ENCODE measurements around the gene TNFAIP1.
A peak's percentile ranks its signal among the peaks of the same experiment; 100 is the strongest.
"Not testable (repeated sequence)": the region's sequence is repeated elsewhere in the genome, so short reads cannot be mapped to it uniquely, and the experiment has no call there.

Gene TNFAIP1

DNA sequence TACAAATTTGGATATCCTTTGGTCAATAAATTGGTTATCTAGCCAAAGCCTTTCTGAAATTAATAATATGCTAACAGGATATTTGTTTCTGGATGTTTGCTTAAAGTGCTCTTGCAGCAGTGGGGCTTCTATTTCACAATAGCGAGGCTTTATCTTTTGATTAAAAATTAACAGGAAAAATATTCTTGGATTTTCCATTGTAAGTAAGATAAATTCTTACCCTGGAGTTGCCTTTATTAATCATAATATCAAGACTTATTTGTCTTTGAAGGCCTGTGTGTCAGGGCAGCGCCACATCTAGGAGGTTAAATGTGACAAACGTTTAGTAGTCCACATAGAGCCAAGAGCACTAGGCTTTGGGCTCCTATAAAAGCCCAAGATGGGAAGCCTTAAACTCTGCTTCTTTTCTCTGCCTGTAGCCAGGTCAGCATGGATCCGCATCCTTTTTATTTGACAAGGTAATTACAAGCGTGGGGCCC, 11.3 kb upstream of the TNFAIP1 start:
- no peak for FAIRE-seq
- no peak for DNase-seq (ENCODE audit: extremely low spot score, insufficient read length, low read depth)

DNA sequence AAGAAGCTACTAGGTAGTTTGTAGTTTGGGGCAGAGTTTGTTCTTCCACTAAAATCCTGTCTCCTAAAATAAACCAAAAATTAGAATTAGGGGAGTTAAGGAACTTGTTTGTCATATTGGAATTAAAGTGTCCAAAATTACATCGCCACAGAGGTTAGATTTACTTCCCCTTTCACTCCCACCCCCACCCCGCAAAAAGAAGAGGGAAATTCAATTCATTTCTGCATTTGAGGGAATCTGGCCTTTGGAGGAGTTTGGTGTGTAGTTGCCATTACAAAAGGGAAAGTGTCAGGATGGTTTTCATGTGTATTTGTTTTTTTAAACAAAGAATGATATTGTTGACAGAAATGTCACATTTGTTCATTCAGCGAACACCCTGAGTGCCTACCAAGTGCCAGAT, 10.8 kb upstream of the TNFAIP1 start:
- DNase-seq (ENCODE audit: extremely low spot score, insufficient read length, low read depth) (no peak), FAIRE-seq (no peak)

DNA sequence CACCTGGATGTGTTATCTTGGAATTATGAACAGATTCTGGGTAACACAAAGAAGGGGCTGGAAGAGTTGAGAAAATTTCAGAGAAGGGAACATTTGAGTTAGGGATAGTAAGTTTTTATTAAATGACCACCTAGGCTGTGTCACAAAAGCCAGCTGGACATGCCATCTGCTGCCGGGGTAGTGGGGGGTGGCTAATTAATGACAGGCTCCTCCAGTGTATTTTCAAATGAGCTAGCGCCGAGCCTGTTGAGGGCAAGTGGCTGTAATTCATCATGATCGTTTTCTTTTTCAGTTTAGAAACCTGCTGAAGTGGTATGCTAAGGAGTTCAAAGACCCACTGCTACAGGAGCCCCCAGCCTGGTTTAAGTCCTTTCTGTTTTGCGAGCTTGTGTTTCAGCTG, 10.3 kb upstream of the TNFAIP1 start:
- DNase-seq (ENCODE audit: extremely low spot score, insufficient read length, low read depth) (no peak), FAIRE-seq (no peak)

DNA sequence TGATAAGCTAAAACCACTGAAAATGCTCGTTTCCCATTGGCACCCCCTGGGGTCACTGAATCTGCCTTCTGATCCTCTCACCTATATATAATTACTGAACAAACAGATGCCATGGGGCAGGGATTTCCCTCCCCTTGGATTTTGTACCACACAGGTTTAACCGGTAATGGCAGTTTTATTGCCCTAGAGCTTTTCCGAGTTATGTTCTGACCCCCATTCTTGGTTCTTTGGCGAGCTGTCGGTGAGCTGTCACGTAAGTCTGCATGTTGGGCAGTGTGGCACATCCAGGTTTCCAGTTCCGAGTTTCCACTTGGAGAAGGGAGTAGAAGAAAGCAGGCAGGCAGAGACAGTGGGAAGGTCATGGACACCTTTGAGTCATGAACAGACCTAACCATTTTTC, 9.4 kb upstream of the TNFAIP1 start:
- no peak for DNase-seq (ENCODE audit: extremely low spot score, insufficient read length, low read depth)
- FAIRE-seq, result no peak

DNA sequence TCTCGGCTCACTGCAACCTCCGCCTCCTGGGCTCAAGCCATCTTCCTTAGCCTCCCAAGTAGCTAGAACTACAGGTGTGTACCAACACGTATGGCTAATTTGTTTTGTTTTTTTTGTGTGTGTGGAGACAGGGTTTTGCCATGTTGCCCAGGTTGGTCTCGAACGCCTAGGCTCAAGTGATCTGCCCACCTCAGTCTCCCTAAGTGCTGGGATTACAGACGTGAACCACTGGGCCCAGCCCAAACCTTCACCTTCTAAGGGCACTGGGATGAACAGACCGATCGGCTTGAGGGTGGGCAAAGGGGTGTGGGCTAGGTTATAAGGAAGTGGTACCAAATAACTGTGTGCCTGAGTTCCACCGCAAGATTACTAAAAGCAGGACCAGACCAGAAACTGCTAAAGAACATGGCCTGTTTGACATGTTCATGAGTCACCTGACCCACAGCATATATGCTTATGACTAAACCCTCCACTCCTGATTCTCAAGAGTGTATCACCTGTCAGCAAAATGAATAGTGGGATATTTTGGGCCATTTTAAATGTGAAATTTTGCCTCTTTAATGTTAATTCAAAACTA, 8.4 kb upstream of the TNFAIP1 start:
- FAIRE-seq, result peak; percentile 36

DNA sequence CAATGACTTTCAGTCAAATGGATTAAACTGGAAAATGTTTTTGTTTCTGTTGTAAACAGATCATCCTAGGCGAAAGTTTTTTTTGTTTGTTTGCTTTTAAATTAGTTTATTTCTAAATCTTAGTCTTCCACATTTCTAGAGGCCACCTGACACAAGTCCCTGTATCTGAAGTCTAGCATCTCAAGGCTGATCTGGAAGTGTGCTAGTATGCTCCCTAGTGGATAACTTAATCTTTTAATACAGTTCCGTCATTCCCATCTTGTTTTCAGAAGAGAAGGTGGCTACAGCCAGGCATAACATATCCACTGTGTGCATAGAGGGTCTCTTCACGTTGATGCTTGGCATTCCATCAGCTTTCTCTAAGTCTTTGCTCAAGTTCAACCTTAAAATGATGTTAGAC, 7.9 kb upstream of the TNFAIP1 start:
- DNase-seq (ENCODE audit: extremely low spot score, insufficient read length, low read depth) (no peak), FAIRE-seq (no peak)

More for the DNA sequence above, 8.4 kb upstream of the TNFAIP1 start:
- DNase-seq (ENCODE audit: extremely low spot score, insufficient read length, low read depth), result no peak

DNA sequence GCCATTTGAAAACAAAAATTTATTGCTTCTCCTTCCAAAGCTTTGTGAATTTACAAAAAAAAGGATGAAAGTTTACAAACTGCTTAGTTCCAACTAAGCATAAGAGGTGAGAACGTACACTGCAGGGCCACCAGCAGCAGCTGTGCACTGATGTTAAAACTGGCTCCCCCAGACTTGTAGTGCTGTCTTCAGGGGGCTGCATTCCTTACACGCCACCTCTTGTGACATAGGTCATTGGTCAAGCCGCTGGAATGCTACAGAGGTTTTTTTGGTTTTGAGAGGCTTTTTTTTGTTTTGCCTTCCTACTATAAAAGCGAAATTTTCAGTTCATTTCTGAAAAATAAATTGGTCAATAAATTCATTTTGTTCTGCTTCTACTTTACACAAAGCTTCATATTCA, 7.2 kb upstream of the TNFAIP1 start:
- DNase-seq (ENCODE audit: extremely low spot score, insufficient read length, low read depth) (no peak), FAIRE-seq (no peak)

DNA sequence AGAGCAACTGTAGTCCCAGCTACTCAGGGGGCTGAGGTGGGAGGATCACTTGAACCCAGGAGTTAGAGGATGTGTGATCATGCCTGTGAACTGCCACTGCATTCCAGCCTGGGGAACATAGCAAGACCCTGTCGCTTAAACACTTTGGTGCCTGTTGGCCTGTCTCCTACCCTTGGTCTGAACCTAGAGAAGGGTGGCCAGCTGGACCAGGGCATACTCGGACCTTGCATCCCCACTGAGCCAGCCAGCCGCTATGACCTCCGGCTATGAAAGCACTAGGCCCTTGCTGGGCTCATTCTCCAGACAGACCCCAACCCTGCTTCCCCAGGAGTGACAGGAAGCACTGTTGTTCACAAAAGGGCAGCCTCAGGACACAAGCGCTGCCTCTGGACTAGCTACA, 4.9 kb upstream of the TNFAIP1 start:
- no peak for DNase-seq (ENCODE audit: extremely low spot score, insufficient read length, low read depth)
- no peak for FAIRE-seq

DNA sequence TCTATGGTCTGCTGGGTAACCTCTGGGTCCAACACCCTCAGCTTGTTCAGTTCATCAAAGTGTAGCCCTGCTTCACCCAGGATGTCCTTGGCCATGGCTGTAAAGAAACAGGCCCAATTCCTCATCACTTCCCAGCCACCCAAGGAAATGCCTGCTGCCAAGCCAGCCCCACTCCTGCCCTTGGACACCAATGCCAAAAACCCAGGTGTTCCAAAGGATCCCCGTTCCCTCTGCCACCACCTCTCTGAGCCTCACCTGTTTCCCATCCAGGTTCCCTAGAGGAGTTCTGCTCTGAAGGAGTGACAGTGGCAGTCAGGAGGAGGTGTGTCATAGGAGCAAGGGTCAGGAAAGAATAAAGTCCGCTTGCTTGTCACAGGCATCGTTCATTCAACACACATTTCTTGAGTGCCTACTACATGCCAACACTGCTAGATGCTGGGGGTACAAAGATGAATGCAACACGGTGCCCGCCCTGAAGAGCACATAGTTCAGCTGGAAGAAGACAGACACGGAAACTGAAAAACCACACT, 3.6 kb upstream of the TNFAIP1 start:
- DNase-seq (ENCODE audit: extremely low spot score, insufficient read length, low read depth), result no peak

DNA sequence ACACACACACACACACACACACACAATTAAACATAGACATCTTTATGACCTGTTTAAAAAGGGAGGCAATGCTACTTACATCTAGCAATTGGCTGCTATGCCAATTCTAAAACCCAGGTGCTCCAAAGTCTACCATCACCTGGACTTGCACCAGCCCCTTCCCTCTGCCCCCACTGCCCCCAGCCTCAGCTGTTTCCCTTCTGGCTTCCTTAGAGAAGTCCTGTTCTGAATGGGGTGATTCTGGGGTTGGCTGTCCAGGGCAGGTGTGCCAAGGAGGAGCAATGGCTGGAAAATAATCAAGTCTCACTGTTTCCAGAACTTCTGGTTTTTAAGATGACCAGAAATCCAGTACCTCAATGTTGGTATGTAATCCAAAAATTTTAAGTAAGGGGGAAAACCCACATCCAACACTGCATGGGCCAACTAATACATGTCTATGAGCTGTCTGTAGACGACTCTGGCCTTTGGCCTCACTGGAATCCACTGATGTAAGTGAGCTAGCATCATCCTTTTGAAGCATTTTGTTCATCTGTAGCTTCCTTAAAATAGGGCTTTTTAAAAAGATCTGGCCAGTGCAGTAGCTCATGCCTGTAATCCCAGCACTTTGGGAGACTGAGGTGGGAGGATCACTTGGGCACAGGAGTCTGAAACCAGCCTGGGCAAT, 2.3 kb upstream of the TNFAIP1 start:
- no peak for FAIRE-seq
- no peak for DNase-seq (ENCODE audit: extremely low spot score, insufficient read length, low read depth)

More for the DNA sequence above, 3.6 kb upstream of the TNFAIP1 start:
- FAIRE-seq, result no peak

DNA sequence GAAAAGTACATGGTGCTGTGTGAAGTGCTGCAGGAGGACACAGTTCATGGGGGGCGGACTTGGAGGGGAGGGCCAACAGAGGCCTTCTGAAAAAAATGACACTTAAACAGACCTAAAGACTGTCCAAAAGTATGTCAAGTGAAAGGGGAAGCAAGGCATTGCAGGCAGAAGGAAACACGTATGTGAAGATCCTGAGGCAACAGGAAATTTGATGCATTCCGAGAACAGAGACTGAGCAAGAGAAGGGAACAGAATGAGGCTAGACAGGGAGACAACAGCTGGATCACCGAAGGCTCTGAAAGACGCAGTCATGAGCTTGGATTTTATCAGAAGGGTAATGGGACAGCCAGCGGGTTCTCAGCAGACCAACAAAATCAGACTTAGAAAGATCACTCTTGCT, 1.4 kb upstream of the TNFAIP1 start:
- FAIRE-seq (no peak), DNase-seq (ENCODE audit: extremely low spot score, insufficient read length, low read depth) (no peak)

DNA sequence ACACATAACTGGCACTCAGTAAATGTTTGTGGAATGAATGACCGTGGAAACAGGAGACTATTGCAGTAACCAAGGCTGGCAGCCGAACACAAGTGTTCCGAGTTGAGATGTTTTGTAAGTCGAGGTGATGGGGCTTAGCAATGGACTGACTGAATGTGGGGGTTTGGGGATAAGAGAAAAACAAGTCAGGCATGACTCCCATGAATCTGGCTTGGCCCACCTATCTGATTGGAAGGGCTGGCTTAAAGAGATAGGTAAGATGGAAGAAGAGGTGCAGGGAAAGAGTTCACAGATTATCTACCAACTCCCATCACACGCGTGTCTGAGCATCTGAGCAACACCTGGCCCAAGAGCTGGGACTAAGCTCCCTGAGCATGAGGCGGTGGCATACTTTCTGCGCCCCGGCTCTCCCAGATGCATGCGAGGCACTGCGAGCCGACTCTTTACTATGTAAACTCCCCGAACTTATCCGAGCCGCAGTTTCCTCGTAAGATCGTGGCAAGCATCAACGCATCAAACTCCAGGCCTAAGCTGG, 828 bp upstream of the TNFAIP1 start:
- no peak for FAIRE-seq
- DNase-seq (ENCODE audit: extremely low spot score, insufficient read length, low read depth), result no peak

DNA sequence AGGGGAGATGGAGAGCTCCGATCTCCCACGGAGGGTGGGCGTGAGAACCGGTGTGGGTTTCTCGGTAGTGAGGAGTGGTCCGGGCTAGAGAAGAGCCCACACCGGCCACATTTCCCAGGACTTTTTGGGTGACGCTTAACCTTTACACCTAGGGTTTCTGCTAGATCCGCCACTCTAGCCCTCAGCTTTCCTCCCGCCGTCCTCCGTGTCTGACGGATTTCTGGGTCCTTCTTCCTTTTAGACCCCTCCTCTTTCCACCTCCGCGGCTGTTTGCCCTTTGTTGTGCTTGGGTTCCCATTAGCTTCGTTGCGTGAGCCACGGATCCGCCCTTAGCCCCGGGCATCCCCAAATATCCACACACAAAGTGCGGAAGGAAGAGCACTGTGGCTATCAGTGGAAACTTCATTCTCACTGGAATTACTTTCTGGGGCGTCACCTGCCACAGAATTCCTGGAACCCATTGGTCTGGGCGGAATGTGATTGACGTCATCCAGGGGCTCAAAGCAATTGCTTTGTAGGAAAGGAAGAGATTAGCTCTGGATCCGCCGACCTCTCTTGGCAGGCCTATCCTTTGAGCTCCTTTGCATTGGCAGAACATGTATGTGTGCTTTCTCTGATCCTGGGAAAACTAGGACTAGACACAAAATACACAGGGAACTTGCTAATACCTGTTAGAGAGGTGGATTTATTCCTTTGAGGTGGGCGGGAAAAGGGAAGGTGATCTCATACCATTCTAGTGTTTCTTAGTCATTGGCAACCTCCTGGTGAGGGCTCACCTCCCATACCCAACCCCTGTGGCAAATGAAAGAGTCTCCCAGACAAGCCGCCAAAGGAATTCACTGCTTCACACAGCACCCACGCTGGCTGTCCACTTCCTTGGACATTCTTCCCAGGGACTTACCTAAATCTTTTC, 654 bp downstream of the TNFAIP1 start:
- DNase-seq (ENCODE audit: extremely low spot score, insufficient read length, low read depth), result no peak
- FAIRE-seq, result no peak

DNA sequence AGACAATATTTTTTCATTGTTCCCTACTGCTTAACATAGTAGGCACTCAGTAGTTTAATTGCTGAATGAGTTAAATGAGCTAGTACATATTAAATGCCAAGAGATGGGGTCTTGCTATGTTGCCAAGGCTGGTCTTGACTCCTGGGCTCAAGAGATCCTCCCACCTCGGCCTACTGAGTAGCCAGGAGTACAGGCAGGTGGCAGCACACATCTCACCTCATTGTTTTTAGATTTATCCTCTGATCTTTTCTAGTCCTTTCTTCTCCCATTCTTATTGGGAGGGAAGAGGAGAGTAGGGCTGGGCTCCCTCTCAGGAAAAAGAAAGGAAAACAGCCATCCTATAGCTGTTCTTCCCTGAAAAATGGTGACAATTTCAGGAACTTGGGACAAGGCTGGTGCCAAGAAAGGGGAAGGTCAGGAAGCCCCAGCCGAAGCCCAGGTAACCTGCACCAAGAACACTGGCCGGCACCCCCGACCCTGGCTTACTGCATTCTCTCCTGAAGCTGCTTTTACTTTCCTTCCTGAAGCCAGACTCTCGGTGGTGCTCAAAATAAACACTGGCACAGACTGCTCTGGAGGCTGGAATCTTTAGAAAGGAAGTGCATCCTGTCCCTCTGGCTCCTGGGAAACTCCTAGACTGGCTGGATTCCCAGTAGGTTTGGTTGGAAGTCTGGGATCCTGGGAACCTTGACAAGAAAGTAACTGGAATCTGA, 2.7 kb downstream of the TNFAIP1 start:
- DNase-seq (ENCODE audit: extremely low spot score, insufficient read length, low read depth) (no peak), FAIRE-seq (no peak)

DNA sequence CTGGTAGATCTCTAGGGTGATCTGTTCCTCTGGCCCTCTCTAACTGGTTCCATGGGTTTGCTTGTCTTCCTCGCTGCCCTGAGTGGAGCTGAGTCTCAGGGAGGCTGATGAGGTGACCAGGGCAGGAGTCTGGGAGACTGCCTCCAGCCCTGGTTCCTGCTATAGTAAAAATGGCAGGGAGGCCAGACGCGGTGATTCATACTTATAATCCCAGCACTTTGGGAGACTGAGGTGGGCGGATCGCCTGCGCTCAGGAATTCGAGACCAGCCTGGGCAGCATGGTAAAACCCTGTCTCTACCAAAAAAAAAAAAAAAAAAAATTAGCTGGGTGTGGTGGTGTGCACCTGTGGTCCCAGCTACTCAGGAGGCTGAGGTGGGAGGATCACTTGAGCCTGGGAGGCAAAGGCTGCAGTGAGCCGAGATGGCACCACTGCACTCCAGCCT, 3.2 kb downstream of the TNFAIP1 start:
- DNase-seq (ENCODE audit: extremely low spot score, insufficient read length, low read depth); FAIRE-seq: not testable (repeated sequence)

DNA sequence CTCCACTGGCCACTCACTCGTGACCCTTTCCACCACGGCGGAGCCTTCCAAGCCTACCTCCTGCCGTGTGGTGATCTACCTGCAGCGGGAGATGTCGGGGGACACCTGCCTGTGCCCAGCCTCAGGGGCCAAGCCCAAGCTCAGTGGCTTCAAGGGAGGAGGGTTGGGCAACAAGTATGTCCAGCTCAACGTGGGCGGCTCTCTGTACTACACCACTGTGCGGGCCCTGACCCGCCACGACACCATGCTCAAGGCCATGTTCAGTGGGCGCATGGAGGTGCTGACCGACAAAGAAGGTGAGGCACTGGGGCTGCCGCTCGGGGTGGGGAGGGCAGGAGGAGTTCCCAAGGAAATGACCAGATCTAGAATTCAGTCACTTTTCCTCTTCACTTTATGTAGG, 3.9 kb downstream of the TNFAIP1 start:
- no peak for DNase-seq (ENCODE audit: extremely low spot score, insufficient read length, low read depth)
- FAIRE-seq, result no peak

DNA sequence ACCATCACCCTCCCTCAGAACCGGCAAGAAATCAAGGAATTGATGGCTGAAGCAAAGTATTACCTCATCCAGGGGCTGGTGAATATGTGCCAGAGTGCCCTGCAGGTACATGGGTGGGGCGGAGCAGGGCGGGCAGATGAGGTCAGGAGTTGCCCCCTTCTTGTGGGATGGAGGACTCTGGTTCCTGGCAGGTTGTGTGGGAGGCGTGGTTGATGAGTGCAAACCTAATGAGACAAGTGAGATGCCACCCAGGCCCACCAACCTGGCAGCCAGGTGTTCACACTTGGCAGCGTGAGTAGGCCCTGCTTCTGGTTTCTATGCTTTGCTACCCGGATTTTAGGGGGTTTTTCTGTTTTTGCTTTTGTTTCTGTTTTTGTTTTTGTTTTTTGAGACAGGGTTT, 4.8 kb downstream of the TNFAIP1 start:
- FAIRE-seq (no peak), DNase-seq (ENCODE audit: extremely low spot score, insufficient read length, low read depth) (no peak)

DNA sequence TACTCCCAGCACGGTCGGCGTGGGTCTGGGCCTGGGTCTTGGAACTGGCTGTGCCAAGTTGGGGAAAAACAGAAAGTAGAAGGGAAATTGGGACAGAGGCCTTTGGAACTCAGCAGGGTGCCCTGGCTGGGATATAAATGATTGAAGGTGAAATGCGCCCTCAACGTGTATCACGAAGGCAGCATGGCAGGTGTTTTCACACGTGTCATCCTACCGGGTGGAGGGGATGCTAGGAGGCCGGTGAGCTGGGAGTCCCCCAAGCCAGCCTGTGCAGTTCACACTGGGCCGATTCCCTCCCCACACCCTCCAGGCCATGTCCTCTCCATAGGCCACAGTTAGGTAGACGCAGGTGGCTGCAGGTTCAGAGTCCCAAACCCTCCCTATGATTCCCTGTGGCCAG, 6.0 kb downstream of the TNFAIP1 start:
- DNase-seq (ENCODE audit: extremely low spot score, insufficient read length, low read depth) (no peak), FAIRE-seq (no peak)

DNA sequence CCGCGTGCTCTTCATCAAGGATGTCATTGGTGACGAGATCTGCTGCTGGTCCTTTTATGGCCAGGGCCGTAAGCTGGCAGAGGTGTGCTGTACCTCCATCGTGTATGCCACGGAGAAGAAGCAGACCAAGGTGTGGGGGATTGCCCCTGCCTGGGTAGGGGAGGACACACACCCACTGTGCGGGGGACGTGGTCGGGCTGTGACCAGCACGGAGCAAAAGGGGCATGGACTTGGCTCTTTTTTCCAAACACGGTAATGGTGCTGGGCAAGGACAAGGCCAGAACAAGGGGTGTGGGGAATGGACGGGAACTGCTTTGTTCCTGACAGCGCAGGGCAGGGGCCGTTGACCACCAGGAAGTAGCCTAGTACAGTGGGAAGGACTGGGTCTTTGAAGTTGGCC, 6.8 kb downstream of the TNFAIP1 start:
- FAIRE-seq (no peak), DNase-seq (ENCODE audit: extremely low spot score, insufficient read length, low read depth) (no peak)

DNA sequence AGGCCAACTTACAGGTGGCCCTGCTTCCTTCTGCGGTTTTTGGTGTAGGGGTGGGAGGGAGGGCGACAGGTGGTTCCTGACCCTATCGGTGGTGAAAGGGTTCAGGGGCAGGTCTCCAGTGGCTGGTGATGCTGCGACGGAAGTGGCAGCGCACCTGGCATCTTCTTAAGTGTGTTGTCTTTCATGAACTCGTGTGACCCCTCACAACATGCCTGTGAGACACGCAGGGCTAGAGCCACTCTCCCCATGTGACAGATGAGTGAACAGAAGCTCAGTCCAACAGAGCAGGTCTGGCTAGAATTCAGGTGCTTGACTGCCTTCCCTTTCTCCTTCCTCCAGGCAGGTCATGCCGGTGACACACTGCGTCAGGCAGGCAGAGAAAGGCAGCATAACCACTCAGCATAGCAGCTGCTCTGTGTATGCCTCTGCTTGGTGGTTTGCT, 8.0 kb downstream of the TNFAIP1 start:
- no peak for DNase-seq (ENCODE audit: extremely low spot score, insufficient read length, low read depth)
- no peak for FAIRE-seq

Data from GM18507 (cell line).